Chondrocyte (in vitro differentiated cells): ENCODE measurements around the gene BCL2. TPM values are rescaled to one million over a fixed set of nuclear protein-coding genes. Genes with fewer than 3 reads are reported as not detected.
A peak's percentile ranks its signal among the peaks of the same experiment; 100 is the strongest.

ENCODE experiments used
- DNase-seq: peaks from one replicate; pipeline ENCODE4 v3.0.0; 2021; ENCODE audit warnings: mixed read lengths, low spot score
- H3K27ac Mint-ChIP-seq: one replicate; pipeline ENCODE4 v1.8.0; 2021; ENCODE audit warnings: mild to moderate bottlenecking, moderate library complexity, mixed read lengths; ENCODE audit not compliant: unreplicated experiment
- H3K27me3 Mint-ChIP-seq: 2 replicates; pipeline ENCODE4 v1.8.0; 2021; ENCODE audit warnings: low read depth, mixed read lengths
- H3K36me3 Mint-ChIP-seq: 2 replicates; pipeline ENCODE4 v1.8.0; 2021; ENCODE audit warnings: low read depth, mixed read lengths
- H3K4me1 Mint-ChIP-seq: 2 replicates; pipeline ENCODE4 v1.8.0; 2021; ENCODE audit warnings: low read depth, mild to moderate bottlenecking, mixed read lengths
- H3K4me3 Mint-ChIP-seq: one replicate; pipeline ENCODE4 v1.8.0; 2021; ENCODE audit warnings: mild to moderate bottlenecking, moderate library complexity, mixed read lengths; ENCODE audit not compliant: unreplicated experiment
- H3K9me3 Mint-ChIP-seq: 2 replicates; pipeline ENCODE4 v1.8.0; 2021; ENCODE audit warnings: low read depth, mixed read lengths
- CTCF ChIP-seq: fragments of 200-600 bp; sonication (generic); IDR thresholded peaks from 2 replicates; pipeline ENCODE4 v1.5.0; 2021; ENCODE audit warnings: antibody characterized with exemption, mild to moderate bottlenecking, moderate library complexity
- long read RNA-seq: library from polyadenylated mRNA; stranded (forward); transcript quantifications from one replicate; pipeline ENCODE4 v2.0.0, GENCODE V29; 2021
- total RNA-seq: library from RNA; stranded (reverse); gene quantifications from 3 replicates; pipeline ENCODE4 v1.2.1, GENCODE V29; 2021

BCL2 gene
- 4.2 to 8.6 TPM (median 8.4 TPM) in 3 replicates for total RNA-seq
- long read RNA-seq, partial matches to known transcripts = 0 of 4 reads
- long read RNA-seq, other reads (novel, unspliced or antisense) = 3 of 4 reads

GRCh38 chr18:63319383-63320122 lies at the start of gene BCL2:
Gene BCL2 (minus strand): TSS chr18:63319769.
- Mint-ChIP-seq H3K27ac (peak within 1 kb of the TSS; percentile 84), H3K9me3 (no peaks in the 10 kb centered on the region), H3K27me3 (no peaks in the 10 kb centered on the region), H3K4me3 (peak within 1 kb of the TSS; percentile 90), H3K4me1 (peaks cover 45% of the 10 kb centered on the region), H3K36me3 (no peaks in the 10 kb centered on the region)
- no peak for DNase-seq
- TF ChIP-seq CTCF = no peak

- Mint-ChIP-seq H3K36me3 (no peaks in the 10 kb centered on the region), H3K27me3 (no peaks in the 10 kb centered on the region), H3K27ac (no peak overlapping the region), H3K9me3 (no peaks in the 10 kb centered on the region), H3K4me3 (peak overlapping the region; percentile 79), H3K4me1 (peaks cover 35% of the 10 kb centered on the region)
- TF ChIP-seq CTCF = no peak
- no peak for DNase-seq
Observed at GRCh38 chr18:63368611-63369010, 49.0 kb upstream of the BCL2 start.

GRCh38 chr18:63367053-63367953 lies 47.7 kb upstream of the BCL2 start, which contains the start of gene KDSR:
Gene KDSR (minus strand): TSS chr18:63367206. CDS start chr18:63367118, 88 bp downstream.
- DNase-seq = peak; percentile 99
- Mint-ChIP-seq H3K27ac (peak within 1 kb of the TSS; percentile 91), H3K4me3 (peak within 1 kb of the TSS; percentile 84), H3K4me1 (peaks cover 35% of the 10 kb centered on the region), H3K27me3 (no peaks in the 10 kb centered on the region), H3K9me3 (no peaks in the 10 kb centered on the region), H3K36me3 (no peaks in the 10 kb centered on the region)
- TF ChIP-seq CTCF = no peak

- H3K27ac Mint-ChIP-seq = peak overlapping the region; percentile 82
- peaks cover 35% of the 10 kb centered on the region for H3K4me1 Mint-ChIP-seq
- no peaks in the 10 kb centered on the region for H3K27me3 Mint-ChIP-seq
- no peaks in the 10 kb centered on the region for H3K9me3 Mint-ChIP-seq
- no peak for DNase-seq
- H3K4me3 Mint-ChIP-seq = peak overlapping the region; percentile 84
- TF ChIP-seq CTCF = no peak
- H3K36me3 Mint-ChIP-seq = peaks cover 4% of the 10 kb centered on the region
Observed at GRCh38 chr18:63366213-63367052, 46.9 kb upstream of the BCL2 start.
